AG04449 (cell line): ENCODE measurements around the gene LEFTY2.
"Not testable (repeated sequence)": the region's sequence is repeated elsewhere in the genome, so short reads cannot be mapped to it uniquely, and the experiment has no call there.

ENCODE experiments used
- CTCF ChIA-PET: fragments of 350-600 bp; formaldehyde crosslinking; extraction: SDS; loops from one replicate; lab custom pipeline; 2021; ENCODE audit warnings: antibody characterized with exemption; lab: Yijun Ruan, JAX
- POLR2A ChIA-PET: fragments of 400-600, 350-600 bp; formaldehyde crosslinking; extraction: SDS; loops from one replicate; lab custom pipeline; 2020; ENCODE audit warnings: antibody characterized with exemption, inconsistent platforms; lab: Yijun Ruan, JAX
- DNase-seq: peaks from one replicate; pipeline ENCODE4 v3.0.0-alpha.2; 2010; ENCODE audit warnings: low read depth, low spot score
- H3K4me3 ChIP-seq: 2 replicates; pipeline ENCODE4 v1.5.1; 2011; ENCODE audit warnings: low read depth, mild to moderate bottlenecking, control low read depth, low read length
- TF ChIP-seq, protein P1 (sequence below): IDR thresholded peaks from one replicate; pipeline ENCODE4 v1.5.1; 2011; ENCODE audit warnings: mild to moderate bottlenecking, moderate library complexity, low read length, control low read depth, inconsistent platforms; ENCODE audit not compliant: insufficient read depth; ENCODE audit errors: missing control alignments

Gene LEFTY2

DNA sequence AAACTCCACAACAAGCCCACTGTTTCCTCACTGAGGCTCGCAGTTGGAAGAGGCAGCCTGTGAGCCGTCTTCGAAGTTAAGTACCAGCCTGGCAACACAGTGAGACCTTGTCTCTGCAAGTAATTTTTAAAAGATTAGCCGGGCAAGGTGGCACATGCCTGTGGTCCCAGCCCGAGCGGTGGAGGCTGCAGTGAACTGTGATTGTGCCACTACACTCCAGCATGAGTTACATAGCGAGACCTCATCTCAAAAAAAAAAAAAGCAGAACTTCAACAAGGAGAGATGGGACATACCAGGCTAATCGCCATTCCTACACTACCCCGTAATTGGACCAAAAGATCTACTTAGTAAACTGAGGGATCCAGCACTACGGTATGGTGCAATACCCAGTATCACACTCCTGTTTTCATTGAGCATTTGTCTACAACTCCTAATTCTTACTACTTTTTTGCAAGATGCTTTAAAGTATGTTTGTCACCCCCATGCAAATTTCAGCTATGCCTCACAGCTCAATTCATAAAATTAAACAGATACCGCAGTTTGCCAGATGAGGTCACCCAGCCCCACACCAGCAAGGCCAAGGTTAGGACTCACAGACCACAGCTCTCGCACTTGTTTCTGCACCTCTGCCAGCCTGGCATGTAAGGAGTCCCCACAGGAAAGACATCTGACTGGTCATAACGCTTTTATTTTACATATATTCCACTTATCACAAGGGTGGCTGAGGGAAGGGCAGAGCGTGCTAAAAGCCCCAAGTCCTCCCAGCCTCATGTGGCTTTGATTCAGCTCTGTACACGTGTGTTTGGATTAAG is 37.1 kb upstream of the LEFTY2 start:
- CTCF ChIA-PET = interaction anchor here (1.3 to 8.7 kb wide), 9 partner anchors 8 to 659 kb away, joined by 3 to 164 read pairs (median 7); partner anchors contain the start of gene SRP9
- POLR2A ChIA-PET = no interaction called here
- no peak overlapping the region for H3K4me3 ChIP-seq
- DNase-seq = no peak
- TF ChIP-seq, protein P1, sequence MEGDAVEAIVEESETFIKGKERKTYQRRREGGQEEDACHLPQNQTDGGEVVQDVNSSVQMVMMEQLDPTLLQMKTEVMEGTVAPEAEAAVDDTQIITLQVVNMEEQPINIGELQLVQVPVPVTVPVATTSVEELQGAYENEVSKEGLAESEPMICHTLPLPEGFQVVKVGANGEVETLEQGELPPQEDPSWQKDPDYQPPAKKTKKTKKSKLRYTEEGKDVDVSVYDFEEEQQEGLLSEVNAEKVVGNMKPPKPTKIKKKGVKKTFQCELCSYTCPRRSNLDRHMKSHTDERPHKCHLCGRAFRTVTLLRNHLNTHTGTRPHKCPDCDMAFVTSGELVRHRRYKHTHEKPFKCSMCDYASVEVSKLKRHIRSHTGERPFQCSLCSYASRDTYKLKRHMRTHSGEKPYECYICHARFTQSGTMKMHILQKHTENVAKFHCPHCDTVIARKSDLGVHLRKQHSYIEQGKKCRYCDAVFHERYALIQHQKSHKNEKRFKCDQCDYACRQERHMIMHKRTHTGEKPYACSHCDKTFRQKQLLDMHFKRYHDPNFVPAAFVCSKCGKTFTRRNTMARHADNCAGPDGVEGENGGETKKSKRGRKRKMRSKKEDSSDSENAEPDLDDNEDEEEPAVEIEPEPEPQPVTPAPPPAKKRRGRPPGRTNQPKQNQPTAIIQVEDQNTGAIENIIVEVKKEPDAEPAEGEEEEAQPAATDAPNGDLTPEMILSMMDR = no peak

DNA sequence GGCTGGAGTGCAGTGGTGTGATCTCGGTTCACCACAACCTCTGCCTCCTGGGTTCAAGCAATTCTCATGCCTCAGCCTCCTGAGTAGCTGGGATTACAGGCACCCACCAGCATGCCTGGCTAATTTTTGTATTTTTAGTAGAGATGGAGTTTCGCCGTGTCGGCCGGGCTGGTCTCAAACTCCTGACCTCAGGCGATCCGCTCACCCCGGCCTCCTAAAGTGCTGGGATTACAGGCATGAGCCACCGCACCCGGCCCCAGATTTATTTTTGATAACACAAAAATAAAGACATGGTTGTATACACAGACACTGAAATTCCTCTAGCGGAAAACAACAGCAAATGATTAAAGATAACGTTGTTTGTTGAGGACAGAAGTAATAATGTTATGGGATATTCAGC is 34.1 kb upstream of the LEFTY2 start:
- CTCF ChIA-PET = interaction anchor here (0.7 to 8.7 kb wide), 32 partner anchors 10 to 656 kb away, joined by 3 to 164 read pairs (median 4); partner anchors contain the start of genes LEFTY2, PYCR2, SRP9 and TMEM63A
- POLR2A ChIA-PET, DNase-seq, H3K4me3 ChIP-seq: not testable (repeated sequence)

DNA sequence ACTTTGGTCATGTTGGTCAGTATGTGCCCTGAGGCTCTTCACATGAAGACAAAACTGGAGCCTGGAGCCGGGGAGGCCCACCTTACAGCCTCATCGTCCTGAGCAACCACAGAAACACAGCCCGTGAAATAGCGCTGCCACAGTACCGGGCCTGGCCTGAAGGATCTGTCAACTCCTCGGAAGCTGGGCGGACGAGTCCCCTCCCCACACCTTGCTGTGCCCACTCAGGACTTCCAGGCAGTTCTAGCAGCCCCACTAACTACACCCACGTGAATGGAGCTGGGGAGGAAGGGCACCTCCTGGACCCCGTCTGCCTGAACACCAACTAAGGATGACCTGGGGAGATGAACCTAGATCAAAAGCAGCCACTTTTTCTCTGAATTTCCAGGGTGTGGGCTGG is 33.4 kb upstream of the LEFTY2 start:
- TF ChIP-seq, protein P1 = no peak
- no peak overlapping the region for H3K4me3 ChIP-seq
- CTCF ChIA-PET = interaction anchor here (1.0 to 8.7 kb wide), 20 partner anchors 11 to 655 kb away, joined by 3 to 164 read pairs (median 5); partner anchors contain the start of genes LEFTY2, PYCR2, SRP9 and TMEM63A
- no peak for DNase-seq
- POLR2A ChIA-PET = no interaction called here

DNA sequence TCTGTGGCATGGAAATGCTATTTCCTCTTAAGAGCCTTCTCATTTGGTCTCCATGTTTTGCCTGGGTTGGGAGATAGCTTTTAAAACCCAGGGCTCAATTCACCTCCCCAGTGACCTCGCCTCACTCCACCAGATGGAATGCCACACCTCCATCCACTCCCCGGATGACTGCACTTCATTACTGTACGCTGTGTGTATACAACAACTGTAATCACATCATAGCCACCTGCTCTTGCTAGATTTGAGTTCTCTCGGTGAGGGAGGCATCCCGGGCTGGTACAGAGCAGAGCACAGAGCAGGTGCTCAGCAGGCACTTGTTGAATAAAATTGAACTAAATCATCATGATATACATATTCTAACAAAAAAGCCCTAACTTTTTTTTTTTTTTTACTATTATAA is 32.1 kb upstream of the LEFTY2 start:
- POLR2A ChIA-PET = no interaction called here
- DNase-seq = no peak
- H3K4me3 ChIP-seq = no peak overlapping the region
- TF ChIP-seq, protein P1 = no peak
- CTCF ChIA-PET = interaction anchor here (0.7 to 8.7 kb wide), 7 partner anchors 12 to 1089 kb away, joined by 3 to 164 read pairs (median 14); no protein-coding TSS in a partner anchor

DNA sequence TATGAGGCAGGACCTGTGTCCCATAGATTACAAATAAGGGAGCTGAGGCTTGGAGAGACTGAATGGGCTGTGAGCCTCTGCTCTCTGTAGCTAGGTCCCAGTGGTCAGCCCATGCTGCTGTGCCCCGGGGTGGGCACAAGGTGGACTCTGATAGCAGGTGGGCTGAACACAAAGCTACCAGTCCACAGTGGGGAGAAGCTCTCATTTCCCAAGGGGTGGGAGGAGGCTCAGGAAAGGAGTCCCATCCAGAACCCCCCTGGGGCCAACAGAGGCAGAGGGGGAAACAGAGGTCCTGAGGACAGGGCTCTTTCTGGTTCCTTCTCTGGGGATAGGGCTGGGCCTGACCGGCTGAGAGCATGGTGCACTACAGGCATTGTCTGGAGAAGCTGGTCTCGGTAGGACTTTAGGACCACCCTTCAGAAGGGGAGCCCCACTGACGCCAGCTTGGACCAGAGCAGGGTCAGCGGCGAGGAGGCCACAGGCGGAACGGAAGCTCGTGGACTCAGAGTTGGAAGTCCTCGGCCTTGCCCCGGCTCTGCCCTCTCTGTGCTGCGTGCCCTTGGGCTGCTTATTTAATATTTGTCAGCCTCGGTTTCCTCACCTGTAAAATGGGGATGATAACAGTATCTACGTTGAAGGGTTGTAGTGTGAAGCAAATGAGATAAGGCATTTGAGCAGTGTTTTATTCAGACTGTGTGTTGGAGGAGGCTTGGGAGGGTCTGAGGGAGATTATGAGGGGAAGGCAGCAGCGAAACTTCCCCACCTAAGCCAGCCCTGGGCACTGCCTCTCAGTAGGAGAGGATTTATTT is 31.5 kb upstream of the LEFTY2 start:
- no peak for DNase-seq
- TF ChIP-seq, protein P1 = no peak
- POLR2A ChIA-PET = no interaction called here
- H3K4me3 ChIP-seq = no peak overlapping the region
- CTCF ChIA-PET = interaction anchor here (0.9 to 8.7 kb wide), 6 partner anchors 13 to 653 kb away, joined by 3 to 164 read pairs (median 4); no protein-coding TSS in a partner anchor

DNA sequence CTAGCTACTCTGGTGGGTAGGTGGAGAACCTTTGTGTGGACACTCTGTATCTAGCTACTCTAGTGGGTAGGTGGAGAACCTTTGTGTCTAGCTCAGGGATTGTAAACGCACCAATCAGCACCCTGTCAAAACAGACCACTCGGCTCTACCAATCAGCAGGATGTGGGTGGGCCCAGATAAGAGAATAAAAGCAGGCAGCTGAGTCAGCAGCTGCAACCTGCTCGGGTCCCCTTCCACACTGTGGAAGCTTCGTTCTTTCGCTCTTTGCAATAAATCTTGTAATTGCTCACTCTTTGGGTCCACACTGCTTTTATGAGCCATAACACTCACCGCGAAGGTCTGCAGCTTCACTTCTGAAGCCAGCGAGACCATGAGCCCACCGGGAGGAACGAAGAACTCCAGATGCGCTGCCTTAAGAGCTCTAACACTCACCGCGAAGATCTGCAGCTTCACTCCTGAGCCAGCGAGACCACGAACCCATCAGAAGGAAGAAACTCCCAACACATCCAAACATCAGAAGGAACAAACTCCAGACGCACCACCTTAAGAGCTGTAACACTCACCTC is 29.7 kb upstream of the LEFTY2 start:
- CTCF ChIA-PET = interaction anchor here (2.4 to 8.7 kb wide), 2 partner anchors 15 to 17 kb away, joined by 8 to 110 read pairs; no protein-coding TSS in a partner anchor
- POLR2A ChIA-PET, DNase-seq, H3K4me3 ChIP-seq: not testable (repeated sequence)

DNA sequence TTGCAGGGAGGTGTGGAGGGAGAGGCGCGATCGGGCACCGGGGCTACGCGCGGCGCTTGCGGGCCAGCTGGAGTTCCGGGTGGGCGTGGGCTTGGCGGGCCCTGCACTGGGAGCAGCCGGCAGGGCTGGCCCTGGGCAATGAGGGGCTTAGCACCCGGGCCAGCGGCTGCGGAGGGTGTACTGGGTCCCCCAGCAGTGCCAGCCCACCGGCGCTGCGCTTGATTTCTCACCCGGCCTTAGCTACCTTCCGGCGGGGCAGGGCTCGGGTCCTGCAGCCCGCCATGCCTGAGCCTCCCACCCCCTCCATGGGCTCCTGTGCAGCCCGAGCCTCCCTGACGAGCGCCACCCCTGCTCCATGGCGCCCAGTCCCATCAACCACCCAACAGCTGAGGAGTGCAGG is 28.7 kb upstream of the LEFTY2 start:
- DNase-seq, POLR2A ChIA-PET, H3K4me3 ChIP-seq: not testable (repeated sequence)
- CTCF ChIA-PET = interaction anchor here (0.8 to 2.4 kb wide), 2 partner anchors 9 to 18 kb away, joined by 5 to 8 read pairs; no protein-coding TSS in a partner anchor
